GM18526 (cell line): Measurements from ENCODE around the gene MUC22.

Source experiments
- POLR2A ChIP-seq: IDR thresholded peaks from 3 replicates; pipeline ENCODE4 v1.6.1; 2011; ENCODE audit not compliant: insufficient read length; ENCODE audit errors: extremely low read depth

Gene MUC22

DNA sequence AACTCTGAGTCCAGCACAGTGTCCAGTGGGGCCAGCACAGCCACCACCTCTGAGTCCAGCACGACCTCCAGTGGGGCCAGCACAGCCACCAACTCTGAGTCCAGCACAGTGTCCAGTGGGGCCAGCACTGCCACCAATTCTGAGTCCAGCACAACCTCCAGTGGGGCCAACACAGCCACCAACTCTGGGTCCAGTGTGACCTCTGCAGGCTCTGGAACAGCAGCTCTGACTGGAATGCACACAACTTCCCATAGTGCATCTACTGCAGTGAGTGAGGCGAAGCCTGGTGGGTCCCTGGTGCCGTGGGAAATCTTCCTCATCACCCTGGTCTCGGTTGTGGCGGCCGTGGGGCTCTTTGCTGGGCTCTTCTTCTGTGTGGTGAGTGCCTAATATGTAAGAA is 23.0 kb upstream of the MUC22 start:
- TF ChIP-seq POLR2A, result no peak

DNA sequence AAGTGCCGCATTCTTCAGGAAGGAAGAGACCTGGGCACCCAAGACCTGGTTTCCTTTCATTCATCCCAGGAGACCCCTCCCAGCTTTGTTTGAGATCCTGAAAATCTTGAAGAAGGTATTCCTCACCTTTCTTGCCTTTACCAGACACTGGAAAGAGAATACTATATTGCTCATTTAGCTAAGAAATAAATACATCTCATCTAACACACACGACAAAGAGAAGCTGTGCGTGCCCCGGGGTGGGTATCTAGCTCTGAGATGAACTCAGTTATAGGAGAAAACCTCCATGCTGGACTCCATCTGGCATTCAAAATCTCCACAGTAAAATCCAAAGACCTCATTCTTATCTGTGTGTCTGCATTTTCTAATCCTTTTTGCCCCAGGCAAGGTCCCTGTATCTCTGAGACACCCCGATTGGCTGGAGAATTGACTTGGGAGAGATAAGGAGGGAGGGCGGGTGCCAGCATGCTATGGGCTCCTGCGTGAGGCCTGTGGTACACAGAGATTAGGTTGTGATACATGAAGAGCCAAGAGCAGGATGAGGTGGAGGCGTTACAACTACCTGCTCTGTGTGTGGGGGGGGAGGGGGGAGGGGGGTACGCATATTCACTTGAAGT is 22.0 kb upstream of the MUC22 start:
- no peak for TF ChIP-seq POLR2A

DNA sequence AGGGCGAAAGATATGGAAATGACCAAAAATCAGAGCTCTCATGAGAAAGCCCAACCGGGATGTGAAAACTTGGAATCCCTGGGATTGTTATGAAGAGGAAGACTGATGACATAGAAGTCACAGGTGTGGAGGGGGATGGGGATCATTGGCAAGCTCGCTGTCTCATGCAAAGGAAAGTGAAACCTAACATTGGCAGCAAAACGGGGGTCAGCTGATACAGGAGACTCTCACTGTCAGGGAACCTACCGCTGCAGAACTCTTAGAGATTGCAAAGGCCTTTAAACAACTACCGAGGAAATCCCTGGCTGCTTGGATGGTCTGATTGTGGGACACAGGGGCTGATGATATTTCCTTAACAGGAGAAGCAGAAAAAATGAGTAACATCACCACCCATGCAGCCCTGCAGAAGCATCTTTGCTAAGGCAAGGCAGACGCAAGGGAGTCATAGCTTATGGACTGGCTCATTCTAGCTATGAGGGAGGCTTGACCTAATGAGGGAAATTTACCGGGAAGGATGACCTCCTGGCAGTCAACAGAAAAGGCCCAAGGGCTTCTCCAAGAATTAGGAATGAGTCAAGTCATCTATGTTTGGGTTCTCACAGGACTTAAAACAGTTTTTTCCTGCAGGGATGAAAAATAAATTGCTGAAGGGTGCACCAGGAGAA is 19.7 kb upstream of the MUC22 start:
- no peak for TF ChIP-seq POLR2A

DNA sequence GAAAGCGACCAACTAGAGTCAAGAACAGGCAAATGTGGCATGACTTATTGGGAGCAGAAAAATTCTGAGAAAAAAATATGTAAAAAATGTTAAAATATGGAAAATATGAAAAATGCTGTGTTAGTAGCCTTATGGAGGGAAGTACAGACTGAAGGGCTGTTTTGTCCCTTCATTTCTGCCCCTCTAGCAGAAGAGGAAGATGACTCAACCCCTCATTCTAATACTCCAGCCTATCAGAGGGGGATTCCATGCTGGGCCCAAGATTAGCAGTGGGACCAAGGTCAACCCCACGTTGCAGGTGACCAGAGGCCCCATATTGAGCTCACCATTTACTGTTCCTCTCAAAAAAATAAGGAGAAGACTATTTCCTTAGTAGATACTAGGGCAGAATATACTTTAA is 18.4 kb upstream of the MUC22 start:
- TF ChIP-seq POLR2A, result no peak

DNA sequence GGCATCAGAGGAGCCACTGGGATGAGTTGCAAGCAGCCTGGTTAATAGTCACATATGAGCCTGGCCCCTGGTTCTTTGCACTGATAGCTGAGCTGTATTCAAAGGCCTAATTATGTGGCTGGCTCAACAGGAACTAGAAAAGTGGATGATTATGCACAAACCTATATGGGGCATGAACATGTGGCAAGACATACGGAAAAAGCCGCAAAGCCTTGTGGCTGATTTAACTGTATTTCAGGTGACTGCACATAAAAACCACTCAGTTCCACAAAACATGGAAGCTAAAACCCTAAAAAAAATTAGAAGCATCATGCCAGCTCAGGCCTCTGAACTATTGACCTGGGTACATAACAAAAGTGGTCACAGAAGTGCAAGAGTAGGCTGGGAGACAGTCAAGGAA is 13.0 kb upstream of the MUC22 start:
- no peak for TF ChIP-seq POLR2A

GRCh38 chr6:30998785-30999184 is 11.5 kb upstream of the MUC22 start:
- TF ChIP-seq POLR2A, result no peak

DNA sequence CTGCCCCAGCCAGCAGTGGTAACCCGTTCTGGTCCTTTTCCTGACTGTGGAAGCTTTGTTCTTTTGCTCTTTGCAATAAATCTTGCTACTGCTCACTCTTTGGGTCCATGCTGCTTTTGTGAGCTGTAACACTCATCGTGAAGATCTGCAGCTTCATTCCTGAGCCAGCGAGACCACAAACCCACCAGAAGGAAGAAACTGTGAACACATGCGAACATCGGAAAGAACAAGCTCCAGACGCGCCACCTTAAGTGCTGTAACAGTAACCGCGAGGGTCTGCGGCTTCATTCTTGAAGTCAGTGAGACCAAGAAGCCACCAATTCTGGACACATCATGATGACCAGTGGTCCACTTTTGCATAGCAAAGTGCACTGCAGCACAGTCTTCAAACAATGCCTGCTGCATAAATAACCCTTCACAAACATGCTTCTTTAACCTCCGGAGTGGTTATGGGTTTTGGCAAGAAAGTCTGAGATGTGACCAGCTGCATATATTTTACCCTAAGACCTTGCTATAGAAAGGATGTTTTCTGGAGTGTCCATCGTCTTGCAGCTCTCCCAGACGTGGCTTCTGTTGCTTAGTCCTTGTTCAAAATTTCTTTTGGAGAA is 8.9 kb upstream of the MUC22 start:
- TF ChIP-seq POLR2A, result no peak

- no peak for TF ChIP-seq POLR2A
These were observed 7.8 kb upstream of the MUC22 start for GRCh38 chr6:31002471-31002870.

GRCh38 chr6:31004794-31005193 is 5.5 kb upstream of the MUC22 start:
- TF ChIP-seq POLR2A, result no peak

DNA sequence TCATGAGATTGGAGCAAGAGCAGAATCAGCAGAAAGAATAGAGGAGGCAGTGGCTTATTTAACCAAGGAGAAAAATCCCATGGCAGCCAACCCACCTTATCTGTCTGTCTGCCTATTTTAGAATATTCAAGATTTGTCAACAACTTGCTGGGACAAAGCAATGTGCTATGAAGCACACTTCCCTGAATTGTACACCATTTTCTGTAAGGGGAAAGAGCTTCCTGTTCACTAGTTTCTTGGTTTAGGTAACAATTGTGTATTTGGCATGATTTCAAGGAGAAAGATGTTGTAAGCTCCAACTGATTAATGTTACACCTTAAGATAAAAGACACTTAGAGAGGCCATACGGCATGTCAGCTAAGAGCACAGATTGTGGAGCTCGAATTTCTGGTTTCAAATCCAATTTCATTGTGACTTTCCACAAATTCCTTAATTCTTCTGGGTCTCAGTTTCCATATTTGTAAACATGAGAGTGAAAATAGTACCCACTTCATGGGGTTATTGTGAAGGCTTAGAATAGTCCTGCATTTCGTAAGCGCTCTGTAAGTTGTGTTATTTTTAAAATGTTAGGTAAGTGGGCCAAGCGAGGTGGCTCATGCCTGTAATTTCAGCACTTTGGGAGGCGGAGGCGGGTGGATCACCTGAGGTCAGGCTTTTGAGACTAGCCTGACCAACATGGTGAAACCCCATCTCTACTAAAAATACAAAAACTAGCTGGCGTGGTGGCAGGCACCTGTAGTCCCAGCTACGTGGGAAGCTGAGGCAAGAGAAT is 4.8 kb upstream of the MUC22 start:
- no peak for TF ChIP-seq POLR2A

DNA sequence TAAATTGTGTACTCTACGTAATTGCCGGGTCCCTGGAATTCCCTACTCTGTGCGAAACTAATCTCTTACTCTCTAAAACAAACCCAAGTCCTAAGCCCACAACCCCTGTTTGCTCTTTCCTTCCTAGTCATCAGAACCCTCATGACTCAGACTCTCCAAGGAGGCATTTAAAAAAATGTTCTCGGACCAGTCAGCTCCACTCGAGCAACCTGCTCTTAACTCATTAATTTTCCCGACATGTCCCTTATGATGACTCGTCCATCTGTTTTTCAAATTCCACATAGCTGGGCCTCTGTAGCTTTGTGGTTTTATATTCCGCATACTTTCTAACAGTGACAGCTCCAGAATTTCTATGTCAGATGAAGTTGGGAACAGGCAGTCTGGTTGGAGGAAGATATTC is 2.6 kb upstream of the MUC22 start:
- no peak for TF ChIP-seq POLR2A

GRCh38 chr6:31008165-31008564 is 2.1 kb upstream of the MUC22 start:
- no peak for TF ChIP-seq POLR2A

DNA sequence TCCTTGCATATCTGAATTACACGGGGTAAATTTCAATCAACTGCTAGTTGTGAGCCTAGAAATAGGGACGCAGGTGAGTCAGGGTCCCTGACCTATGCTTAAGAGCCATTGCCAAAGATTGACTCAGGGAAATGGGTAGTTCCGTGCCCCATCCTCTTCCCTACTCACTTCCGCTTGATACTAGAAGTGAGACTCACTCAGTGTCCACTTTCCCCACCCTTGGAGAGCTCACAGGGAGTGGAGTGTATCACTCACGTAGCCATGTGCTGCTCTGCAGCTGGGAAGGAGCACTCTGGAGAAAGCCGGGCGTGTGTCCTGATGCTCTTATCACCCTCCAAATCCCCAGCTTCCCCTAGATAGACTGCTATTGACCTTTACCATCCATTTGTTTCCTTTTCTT is 543 bp upstream of the MUC22 start:
- no peak for TF ChIP-seq POLR2A

GRCh38 chr6:31011153-31011552 is 879 bp downstream of the MUC22 start:
- no peak for TF ChIP-seq POLR2A

DNA sequence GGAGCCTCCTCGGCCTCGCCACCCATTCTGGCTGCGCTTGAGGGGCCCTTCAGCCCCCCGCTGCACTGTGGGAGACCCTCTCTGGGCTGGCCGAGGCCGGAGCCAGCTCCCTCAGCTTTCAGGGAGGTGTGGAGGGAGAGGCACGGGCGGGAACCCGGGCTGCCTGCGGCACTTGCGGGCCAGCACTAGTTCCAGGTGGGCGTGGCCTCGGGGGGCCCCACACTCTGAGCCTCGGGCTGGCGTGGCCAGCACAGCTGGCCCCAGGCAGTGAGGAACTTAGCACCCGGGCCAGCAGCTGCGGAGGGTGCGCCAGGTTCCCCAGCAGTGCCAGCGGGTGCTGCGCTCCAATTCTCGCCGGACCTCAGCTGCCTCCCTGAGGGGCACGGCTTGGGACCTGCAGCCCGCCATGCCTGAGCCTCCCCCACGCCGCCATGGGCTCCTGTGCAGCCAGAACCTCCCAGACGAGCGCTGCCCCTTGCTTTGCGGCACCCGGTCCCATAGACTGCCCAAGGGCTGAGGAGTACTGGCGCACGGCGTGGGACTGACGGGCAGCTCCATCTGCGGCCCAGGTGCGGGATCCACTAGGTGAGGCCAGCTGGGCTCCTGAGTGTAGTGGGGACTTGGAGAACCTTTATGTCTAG is 6.5 kb downstream of the MUC22 start:
- TF ChIP-seq POLR2A, result no peak
